NCI-H1930 (cell line): Measurements from ENCODE around the gene CFTR.

ENCODE experiments used
- DNase-seq, 2 experiments: peaks; one replicate each; lab custom pipeline; 2025; lab: John Stamatoyannopoulos, UW

CFTR gene

DNA sequence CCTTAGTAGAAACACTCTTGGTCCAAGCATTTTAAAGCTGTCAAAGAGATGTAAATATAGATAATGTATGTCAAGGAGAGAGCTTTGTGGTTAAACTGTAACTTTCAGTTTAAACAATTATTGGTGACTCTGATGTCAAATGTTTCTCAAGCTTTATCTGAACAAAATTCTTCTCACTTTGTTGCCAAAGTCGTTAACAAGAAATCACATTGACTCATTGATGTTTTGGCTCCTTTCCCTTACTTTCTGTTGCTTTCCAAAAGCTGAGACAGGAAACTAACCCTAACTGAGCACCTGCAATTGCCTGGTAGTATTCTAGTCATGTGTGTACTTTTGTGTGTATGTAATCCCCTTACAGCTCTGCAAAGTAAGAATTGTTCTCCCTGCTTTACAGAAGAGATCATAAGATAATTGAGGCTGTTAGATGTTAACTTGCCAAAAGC lies 108.5 kb downstream of the CFTR start:
- DNase-seq, result no peak

DNA sequence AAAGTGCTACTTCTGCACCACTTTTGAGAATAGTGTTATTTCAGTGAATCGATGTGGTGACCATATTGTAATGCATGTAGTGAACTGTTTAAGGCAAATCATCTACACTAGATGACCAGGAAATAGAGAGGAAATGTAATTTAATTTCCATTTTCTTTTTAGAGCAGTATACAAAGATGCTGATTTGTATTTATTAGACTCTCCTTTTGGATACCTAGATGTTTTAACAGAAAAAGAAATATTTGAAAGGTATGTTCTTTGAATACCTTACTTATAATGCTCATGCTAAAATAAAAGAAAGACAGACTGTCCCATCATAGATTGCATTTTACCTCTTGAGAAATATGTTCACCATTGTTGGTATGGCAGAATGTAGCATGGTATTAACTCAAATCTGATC lies 110.4 kb downstream of the CFTR start:
- no peak for DNase-seq

DNA sequence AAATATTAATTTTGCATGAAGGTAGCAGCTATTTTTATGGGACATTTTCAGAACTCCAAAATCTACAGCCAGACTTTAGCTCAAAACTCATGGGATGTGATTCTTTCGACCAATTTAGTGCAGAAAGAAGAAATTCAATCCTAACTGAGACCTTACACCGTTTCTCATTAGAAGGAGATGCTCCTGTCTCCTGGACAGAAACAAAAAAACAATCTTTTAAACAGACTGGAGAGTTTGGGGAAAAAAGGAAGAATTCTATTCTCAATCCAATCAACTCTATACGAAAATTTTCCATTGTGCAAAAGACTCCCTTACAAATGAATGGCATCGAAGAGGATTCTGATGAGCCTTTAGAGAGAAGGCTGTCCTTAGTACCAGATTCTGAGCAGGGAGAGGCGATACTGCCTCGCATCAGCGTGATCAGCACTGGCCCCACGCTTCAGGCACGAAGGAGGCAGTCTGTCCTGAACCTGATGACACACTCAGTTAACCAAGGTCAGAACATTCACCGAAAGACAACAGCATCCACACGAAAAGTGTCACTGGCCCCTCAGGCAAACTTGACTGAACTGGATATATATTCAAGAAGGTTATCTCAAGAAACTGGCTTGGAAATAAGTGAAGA lies 112.3 kb downstream of the CFTR start:
- DNase-seq, result no peak

DNA sequence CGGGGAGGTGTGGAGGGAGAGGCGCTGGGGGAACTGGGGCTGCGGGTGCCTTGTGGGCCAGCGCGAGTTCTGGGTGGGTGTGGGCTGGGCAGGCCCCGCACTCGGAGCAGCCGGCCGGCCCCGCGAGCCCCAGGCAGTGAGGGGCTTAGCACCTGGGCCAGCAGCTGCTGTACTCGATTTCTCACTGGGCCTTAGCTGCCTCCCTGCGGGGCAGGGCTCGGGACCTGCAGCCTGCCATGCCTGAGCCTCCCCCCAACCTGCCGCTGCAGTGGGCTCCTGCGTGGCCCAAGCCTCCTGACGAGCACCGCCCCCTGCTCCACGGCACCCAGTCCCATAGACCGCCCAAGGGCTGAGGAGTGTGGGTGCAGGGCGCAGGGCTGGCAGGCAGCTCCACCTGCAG lies 116.3 kb downstream of the CFTR start:
- DNase-seq, result no peak

DNA sequence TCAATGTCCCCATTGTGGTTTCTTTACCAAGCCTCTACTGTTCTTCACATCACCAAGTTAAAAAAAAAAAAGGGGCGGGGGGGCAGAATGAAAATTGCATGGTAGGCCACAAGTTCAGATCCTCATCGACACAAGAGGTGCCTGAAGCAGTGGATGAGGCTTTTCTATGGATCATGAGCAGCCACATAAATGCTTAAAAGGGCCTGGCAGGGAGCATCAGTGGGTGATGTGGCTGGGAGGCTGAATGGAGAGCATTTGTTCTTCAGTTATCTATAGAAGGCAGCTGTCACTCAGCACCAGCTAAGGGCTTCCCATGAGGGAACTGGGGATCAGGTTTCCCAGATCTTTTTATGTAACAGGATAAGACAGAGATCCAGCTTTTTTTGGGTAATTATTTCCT lies 117.9 kb downstream of the CFTR start:
- DNase-seq, result no peak

DNA sequence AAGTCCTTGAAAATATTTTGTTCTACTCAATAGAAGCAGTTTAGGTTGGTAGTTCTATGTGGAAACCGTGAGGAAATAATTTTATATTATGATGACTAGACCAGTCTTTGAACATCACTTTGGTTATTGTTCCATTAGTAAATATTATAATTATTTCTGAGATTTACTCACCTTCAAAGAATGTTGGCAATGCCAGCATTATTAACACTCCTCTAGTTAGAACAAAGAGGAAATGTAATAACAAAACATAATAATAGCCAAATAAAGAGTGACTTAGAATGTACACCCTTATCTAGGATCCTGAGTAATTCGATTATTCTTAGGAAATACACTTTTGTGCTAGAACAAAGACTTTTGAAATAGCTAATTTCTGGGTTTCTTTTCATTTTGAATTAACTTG lies 121.1 kb downstream of the CFTR start:
- DNase-seq, result no peak

DNA sequence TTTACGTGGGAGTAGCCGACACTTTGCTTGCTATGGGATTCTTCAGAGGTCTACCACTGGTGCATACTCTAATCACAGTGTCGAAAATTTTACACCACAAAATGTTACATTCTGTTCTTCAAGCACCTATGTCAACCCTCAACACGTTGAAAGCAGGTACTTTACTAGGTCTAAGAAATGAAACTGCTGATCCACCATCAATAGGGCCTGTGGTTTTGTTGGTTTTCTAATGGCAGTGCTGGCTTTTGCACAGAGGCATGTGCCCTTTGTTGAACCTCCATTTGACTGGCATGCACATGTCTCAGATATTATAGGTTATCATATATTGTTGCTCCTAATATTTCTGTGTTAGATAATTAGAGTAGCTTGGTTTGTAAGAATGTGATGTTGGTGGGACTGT lies 123.8 kb downstream of the CFTR start:
- DNase-seq, result no peak

DNA sequence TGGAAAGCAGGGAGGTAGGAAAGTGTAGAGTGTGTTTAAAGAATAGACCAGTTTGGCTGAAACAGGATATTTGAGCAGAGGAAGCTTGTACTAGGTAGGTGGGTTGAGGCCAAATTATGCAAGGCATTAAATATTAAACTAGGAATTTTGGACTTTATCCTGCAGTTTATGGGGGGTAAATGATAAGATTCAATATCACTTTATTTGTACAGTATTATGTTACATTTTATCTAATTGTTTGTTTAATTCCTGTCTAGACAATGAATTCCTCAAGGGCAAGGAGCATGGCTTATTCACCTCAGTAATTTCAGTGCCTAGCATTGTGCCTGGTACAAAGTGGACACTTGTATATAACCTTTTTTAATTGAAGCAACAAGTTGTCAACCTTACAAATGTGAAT lies 125.9 kb downstream of the CFTR start:
- no peak for DNase-seq

DNA sequence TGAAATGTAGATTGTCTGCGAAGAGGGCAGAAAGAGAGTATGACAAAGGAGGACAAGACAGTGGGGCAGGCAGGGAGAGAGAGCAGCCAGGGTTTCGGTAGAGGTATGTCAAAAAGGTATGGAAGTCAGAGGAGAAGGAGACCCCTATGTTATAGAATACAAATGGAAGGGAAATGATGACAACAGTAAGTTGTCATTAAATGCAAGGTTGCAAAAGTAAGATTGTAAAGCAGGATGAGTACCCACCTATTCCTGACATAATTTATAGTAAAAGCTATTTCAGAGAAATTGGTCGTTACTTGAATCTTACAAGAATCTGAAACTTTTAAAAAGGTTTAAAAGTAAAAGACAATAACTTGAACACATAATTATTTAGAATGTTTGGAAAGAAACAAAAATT lies 126.3 kb downstream of the CFTR start:
- DNase-seq, result no peak

DNA sequence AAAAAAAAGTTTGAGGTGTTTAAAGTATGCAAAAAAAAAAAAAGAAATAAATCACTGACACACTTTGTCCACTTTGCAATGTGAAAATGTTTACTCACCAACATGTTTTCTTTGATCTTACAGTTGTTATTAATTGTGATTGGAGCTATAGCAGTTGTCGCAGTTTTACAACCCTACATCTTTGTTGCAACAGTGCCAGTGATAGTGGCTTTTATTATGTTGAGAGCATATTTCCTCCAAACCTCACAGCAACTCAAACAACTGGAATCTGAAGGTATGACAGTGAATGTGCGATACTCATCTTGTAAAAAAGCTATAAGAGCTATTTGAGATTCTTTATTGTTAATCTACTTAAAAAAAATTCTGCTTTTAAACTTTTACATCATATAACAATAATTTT lies 130.6 kb downstream of the CFTR start:
- DNase-seq, result no peak

DNA sequence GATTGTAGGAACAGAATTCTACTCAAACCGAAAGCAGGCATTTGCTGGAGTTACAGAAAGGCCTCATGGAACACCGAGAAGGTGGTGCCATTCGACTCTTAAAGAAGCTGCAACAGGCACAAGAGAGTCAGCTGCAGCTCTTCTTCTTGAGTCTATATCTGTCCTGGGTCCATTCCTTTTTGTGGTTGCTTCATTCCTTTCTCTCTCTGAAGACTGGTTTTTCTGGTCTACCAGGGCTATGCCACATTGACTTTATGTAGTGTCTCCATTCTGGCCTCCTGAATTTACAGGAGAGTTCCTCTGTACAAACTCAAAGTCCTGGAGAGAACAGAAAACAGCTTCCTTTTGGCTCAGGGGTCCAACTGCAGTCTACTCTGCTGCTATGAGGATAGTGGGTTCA lies 132.8 kb downstream of the CFTR start:
- no peak for DNase-seq

DNA sequence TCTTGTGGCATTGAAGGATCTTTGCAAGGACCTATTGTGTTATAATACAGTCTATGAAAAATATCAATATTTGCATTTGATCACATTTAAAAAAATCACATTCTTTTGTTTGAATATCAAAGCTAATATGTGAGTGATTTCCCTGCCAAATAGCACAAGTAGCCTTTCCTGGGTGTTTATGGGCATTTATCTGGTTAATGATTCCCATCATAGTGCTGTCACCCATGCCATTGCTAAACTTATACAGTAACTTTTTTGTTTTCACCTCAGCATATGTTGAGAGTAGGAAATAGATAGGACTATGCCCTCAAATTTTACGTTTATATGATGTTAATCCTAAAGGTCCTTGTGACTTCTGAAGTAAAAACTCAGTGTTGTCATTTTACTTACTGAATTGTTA lies 136.9 kb downstream of the CFTR start:
- DNase-seq, result no peak

DNA sequence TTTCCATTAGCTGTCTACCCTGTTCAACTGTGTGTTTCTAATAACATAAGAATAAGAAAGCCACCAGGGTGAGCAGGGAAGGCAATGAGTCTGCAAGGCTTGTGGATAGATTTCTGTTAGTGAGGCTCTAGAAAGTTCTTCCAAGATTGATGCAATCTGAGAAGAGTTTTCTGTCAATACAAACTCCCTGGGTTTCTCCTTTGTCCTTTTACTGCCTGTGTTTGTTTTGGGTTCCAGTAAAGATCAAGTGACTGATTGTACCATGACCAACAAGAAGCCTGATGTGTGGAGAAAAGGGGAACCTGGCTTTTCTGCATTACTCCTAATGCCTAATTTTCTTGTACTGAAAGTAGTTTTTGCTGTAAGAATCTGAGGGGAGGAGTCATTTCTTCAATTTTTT lies 139.9 kb downstream of the CFTR start:
- no peak for DNase-seq

DNA sequence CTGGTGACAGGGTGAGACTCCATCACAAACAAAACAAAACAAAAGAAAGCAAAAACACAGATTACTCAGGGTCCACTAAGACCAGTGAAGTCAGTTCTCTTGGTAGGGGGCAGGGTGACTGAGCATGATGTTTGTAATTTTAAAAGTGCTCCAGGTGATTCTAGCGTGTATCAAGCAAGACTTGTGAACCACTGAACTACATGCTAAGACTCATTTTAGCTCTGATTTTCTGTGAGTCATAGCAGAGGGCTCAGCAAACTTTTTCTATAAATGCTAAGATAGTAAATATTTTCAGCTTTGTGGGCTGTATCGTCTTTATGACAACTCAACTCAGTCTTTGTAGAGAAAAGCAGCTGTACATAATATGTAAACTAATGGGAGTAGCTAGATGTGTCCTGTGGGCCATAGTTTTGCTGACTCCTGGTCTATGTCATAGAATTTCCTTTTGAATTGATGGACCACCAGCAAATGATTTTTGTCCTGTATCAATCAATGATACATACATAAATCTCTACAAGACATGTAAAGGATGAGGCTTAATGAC lies 141.3 kb downstream of the CFTR start:
- no peak for DNase-seq

DNA sequence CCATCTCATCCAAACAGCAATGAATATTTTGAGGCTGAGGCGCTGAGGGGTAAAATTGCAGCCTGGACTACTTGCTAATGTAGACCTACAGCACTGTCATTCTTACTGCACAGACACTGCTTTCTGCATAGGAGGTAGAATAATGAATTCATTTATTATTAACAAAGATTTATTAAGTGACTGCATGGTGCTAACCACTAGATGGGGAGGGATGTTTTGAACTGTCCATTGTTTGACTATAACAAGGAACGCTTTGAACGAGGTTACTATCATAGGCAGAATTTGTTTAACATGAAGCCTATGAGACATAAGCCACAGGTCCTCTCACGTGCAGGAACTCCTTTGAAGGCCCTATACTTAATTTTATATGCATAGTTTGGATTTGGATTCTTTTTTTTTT lies 143.8 kb downstream of the CFTR start:
- no peak for DNase-seq

DNA sequence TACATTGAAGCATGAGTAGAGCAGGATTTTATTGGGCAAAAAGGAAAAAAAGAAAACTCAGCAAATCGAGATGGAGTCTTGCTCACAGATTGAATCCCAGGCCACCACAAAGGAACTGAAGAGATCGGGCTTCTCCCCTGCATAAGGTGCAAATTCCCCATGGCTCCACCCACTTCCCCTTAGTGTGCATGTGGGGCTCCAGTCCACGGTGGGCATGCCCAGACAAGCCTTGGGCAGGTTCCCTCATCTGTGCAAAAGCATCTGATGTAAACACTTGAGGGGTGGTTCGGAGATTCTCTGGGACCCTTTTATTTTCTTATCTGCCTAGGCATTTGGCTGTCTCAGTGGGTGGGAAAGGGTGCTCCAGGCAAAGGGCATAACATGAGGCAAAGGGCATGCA lies 150.7 kb downstream of the CFTR start:
- no peak for DNase-seq

DNA sequence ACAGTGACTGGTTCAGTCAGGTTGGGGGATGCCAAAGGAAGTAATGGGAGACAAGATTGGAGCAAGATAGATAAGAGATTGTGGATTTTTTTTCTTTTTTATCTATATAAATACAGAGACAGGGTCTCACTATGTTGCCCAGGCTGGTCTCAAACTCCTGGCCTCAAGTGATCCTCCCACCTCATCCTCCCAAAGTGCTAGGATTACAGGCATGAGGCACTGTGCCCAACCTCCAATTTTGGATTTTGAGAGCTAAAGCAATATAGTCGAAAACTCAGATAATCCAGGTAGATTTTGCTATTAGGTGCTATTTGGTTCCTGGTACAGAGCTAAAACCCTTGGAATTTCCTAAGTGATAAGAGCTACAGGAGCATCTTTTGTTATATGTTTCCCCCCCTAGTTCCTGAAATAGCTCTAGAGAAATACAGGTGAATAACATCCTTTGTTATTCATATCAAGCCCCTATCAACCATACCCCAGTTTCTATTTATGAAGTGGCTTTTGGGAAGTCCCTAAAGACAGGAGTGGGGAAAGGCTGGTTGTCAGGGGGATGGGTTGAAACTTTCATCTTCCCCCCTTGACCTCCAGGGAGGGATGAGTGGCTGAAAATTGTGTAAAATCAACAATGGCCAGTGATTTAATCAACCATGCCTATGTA lies 151.2 kb downstream of the CFTR start:
- no peak for DNase-seq

DNA sequence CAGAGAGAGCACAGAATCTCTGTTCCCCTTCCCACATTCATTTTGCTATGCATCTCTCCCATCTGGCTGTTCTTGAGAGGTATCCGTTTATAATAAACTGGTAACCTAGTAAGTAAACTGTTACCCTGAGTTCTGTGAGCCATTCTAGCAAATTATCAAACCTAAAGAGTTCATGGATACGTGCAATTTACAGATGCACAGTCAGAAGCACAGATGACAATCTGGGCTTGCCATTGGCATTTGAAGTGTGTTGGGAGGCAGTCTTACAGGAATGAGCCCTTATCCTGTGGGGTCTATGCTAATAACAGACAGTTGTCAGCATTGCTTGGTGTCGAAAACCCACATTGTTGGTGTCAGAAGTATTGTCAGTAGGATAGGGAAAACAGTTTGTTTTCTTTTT lies 151.8 kb downstream of the CFTR start:
- no peak for DNase-seq

DNA sequence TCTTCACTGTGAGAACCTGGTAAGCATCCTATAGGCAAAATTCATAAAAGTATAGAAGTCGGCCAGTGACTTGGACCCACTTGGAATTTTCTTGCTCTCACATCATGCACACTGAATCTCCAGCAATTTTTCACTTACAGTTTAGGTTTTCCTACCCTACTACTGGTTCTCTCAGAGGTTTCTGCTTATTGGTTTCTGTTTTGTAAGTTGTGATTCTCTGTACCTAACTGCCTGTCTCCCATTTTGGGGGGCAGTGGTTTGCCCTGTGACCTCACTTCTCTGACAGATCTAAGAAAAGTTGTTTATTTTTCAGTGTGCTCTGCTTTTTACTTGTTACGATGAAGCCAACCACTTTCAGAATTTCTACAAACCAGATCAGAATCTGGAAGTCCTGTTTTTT lies 158.1 kb downstream of the CFTR start:
- no peak for DNase-seq

DNA sequence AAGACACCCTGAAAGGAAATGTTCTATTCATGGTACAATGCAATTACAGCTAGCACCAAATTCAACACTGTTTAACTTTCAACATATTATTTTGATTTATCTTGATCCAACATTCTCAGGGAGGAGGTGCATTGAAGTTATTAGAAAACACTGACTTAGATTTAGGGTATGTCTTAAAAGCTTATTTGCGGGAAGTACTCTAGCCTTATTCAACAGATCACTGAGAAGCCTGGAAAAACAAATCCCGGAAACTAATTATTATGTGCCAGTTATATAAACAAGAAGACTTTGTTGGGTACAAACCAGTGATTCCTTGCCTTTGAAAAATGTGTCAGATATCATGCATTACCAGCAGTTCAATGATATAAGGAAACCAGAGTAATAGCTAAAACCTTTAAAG lies 160.1 kb downstream of the CFTR start:
- no peak for DNase-seq

DNA sequence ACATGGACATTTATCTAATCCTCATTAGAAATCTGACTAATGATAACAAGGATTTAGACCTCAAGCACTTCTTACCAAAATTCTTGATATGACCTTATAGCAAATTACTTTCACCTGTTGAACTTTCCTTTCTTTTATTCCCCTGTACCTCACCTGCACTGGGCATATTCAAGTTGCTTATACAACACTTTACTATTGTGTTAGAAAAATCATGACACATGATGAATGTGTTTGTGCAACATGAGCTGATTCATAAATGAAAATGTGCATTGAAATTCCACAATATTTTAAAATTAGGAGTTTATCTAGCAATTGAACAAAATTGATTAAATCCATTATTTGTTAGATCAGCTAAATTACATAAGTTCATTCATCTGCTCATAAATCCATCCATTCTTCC lies 160.6 kb downstream of the CFTR start:
- no peak for DNase-seq

DNA sequence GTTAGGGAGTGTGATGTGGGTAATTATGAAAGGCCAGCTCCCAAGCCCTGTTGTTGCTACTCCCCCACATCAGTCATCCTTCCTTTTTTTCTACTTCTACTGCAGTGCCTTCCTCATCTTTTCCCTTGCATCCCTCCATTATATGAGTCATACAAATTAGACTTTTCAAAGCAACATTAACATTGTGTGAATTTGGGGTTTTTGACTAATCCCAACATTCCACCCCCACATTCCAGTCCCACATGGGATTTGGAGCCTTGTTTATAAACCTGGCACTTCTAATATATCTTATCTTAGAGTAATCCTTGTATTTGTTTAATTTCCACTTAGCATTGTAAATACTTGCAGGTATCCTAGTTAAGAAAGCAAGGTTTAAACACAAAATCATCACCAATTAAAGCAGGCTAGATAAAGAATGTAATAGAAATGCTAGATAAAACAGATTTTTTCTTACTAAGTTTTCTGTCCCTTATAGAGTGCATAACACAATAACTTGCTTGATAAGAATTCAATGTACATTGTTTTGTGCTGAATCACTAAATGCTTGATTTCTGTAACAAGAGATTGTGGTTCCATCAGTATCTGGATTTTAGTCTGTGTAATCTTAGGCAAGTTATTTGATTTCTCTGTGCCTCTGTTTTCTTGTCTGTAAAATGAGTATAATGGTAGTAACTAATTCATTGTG lies 165.8 kb downstream of the CFTR start:
- no peak for DNase-seq

DNA sequence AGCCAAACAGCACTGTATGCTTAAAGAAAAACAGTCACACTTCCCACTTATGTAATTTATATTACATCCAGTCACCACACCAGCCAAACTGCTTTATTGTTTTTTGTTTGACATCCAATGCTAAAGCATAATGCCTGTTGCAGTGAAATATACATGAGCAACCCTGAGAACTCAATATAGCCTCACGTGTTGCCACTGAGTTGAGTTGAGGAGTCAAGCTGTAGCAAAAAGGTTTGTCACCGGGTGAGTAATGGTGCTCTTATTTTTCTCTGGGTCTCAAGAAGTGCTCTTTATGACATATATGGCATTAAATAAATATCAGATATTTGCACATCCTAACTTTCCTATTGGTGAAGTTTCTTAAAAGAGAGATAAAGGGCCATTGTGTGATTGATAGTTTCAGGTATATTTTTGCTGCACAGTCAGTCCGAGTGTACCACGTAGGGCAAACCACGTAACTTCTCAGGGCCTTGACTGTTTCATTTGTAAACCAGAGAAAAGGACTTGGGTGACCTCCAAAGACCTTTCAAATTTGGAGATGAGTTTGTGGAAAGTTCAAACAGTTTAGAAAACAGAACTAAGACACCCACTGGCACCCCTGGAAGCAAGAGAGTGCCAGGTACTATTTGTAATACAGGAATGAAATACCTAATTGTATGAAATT lies 168.5 kb downstream of the CFTR start:
- no peak for DNase-seq
